Skeletal muscle tissue (tissue), 4 donors: ENCODE results near the gene ENOSF1. TPM values are rescaled to one million over a fixed set of nuclear protein-coding genes. Genes with fewer than 3 reads are reported as not detected.

Experiments used
- H3K27ac ChIP-seq: one replicate; pipeline ENCODE4 v1.7.0; 2013; ENCODE audit warnings: mild to moderate bottlenecking, low read depth, low read length, inconsistent platforms
- H3K27me3 ChIP-seq, 3 donors: one replicate each; pipeline ENCODE4 v1.7.0; 2013; ENCODE audit warnings: low read length in 3 of 3; ENCODE audit not compliant: control insufficient read depth in 3 of 3, insufficient read depth in 3 of 3
- H3K36me3 ChIP-seq, 3 donors: one replicate each; pipeline ENCODE4 v1.7.0; 2013; ENCODE audit warnings: low read length in 3 of 3; ENCODE audit not compliant: control insufficient read depth in 3 of 3, insufficient read depth in 3 of 3
- H3K4me1 ChIP-seq, 3 donors: one replicate each; pipeline ENCODE4 v1.7.0; 2013; ENCODE audit warnings: low read length in 3 of 3, mild to moderate bottlenecking in 3 of 3; ENCODE audit not compliant: control insufficient read depth in 3 of 3, insufficient read depth in 3 of 3
- H3K4me3 ChIP-seq, 3 donors: one replicate each; pipeline ENCODE4 v1.7.0; 2013; ENCODE audit warnings: low read length in 3 of 3
- H3K9ac ChIP-seq, 3 donors: one replicate each; pipeline ENCODE4 v1.7.0; 2013; ENCODE audit warnings: low read length in 3 of 3, mild to moderate bottlenecking in 3 of 3, moderate library complexity in 2 of 3, low read depth in 1 of 3
- H3K9me3 ChIP-seq, 3 donors: one replicate each; pipeline ENCODE4 v1.7.0; 2013; ENCODE audit warnings: low read length in 3 of 3; ENCODE audit not compliant: control insufficient read depth in 3 of 3
- total RNA-seq: library from RNA; depleted of rRNA; stranded (reverse); fragments of >200 nt; gene quantifications from one replicate; pipeline ENCODE4 v1.2.3, GENCODE V29; 2014
- donor health status: Osteomylitis.

The ENOSF1 gene
- total RNA-seq, 1 donor from 2014 or later: 14.1 TPM

DNA sequence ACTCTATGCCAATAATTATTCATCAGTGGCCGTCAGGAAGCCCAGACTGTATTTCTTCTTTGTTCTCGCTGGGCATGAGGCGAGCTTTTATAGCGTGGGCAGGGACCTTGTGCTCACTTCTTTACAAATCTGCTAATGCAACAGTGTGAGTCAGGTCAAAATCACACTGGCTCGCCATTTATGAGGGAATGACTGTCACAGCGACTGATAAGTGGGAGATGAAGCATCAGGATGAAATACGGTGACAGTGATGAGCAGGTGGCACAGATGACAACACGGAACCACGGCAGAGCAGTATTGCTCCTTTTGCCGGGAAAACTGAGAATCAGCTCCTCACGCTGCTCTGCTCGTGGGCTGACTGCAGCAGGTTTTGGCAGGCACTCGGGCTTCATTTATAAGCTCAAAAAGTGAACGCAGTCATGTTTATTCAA, 34.5 kb downstream of the ENOSF1 start:
- peaks cover 12 to 37% (median 28%) of the 10 kb centered on the region in 3 donors for H3K36me3 ChIP-seq
- H3K27me3 ChIP-seq: no peaks in the 10 kb centered on the region
- H3K4me3 ChIP-seq: no peak overlapping the region
- no peaks in the 10 kb centered on the region for H3K4me1 ChIP-seq
- no peaks in the 10 kb centered on the region for H3K9me3 ChIP-seq
- no peak overlapping the region for H3K9ac ChIP-seq
- no peak overlapping the region for H3K27ac ChIP-seq

DNA sequence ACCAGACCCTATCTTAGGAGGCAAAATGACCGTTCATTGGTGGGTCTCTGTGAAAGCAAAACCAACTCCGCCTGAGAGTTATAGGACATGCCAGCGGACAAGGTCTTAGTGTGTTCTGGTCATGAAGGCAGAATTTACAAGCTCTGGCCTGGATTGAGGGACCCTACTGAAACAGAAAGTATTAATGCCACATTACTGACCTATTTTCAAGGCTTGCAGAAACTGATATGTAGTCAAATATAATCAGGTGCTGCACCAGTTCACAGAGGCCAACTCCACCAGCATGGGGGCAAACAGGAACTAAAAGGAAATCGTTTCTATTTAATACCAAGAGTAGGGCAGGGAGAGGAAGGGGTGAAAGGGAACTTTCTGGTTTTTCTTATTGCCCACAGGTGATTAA, 35.3 kb downstream of the ENOSF1 start:
- Histone ChIP-seq H3K27ac (no peak overlapping the region), H3K36me3 (peaks cover 10 to 36% (median 29%) of the 10 kb centered on the region in 3 donors), H3K9me3 (no peaks in the 10 kb centered on the region), H3K4me1 (no peaks in the 10 kb centered on the region), H3K27me3 (no peaks in the 10 kb centered on the region), H3K9ac (no peak overlapping the region), H3K4me3 (no peak overlapping the region)

DNA sequence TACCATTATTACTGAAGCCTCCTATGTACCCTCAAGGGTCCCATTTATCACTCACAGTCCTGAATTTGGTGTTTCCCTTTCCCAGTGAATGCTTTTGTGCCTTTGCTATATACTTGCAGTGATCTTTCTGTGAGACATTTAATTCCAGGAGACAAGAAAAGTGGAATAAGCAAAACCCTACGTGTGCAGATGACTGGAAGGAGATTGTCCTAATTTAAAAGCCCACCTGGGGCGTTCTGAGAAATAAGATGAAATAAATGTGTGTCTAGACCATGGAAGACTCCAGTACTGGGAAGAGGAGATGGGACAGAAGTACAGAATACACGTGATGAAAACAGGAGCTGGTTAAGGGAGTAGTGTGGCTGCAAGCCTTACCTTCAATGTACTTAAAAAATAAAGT, 35.7 kb downstream of the ENOSF1 start:
- no peaks in the 10 kb centered on the region for H3K9me3 ChIP-seq
- no peak overlapping the region for H3K27ac ChIP-seq
- H3K4me1 ChIP-seq: no peaks in the 10 kb centered on the region
- peaks cover 6 to 32% (median 25%) of the 10 kb centered on the region in 3 donors for H3K36me3 ChIP-seq
- no peak overlapping the region for H3K9ac ChIP-seq
- no peak overlapping the region for H3K4me3 ChIP-seq
- no peaks in the 10 kb centered on the region for H3K27me3 ChIP-seq

DNA sequence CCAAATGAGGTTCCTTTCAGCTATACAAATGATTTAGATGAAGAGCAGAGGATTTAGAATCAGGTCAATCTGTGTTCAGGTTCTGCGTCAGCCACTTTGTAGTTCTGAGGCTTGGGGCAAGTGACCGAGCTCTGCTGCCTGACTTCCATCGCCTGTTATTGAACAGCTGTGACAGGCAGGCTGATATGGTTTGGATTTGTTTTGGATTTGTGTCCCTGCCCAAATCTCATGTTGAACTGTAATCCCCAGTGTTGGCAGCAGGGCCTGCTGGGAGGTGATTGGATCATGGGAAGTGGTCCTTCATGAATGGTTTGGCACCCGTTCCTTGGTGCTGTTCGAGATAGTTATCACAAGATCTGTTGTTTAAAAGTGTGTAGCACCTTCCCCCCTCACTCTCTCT, 36.4 kb downstream of the ENOSF1 start:
- no peak overlapping the region for H3K27ac ChIP-seq
- H3K27me3 ChIP-seq: no peaks in the 10 kb centered on the region
- H3K4me1 ChIP-seq: no peaks in the 10 kb centered on the region
- H3K4me3 ChIP-seq: no peak overlapping the region
- no peak overlapping the region for H3K9ac ChIP-seq
- peaks cover 3 to 25% (median 22%) of the 10 kb centered on the region in 3 donors for H3K36me3 ChIP-seq
- no peaks in the 10 kb centered on the region for H3K9me3 ChIP-seq

DNA sequence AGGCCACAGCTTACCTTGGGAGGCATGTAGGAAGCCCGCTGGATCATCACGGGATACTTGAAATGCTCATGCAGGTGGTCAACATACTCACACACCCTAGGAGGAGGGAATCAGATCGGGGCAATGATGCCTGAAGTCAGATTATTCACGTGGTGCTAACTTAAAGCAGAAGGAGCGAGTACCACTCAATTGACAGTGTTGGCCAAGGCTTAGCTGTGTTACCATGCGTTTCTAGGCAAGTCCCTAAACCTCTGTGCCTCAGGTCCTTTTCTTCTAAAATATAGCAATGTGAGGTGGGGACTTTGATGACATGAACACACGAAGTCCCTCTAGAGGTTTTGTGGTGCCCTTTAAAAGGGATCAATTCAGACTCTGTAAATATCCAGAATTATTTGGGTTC, 37.1 kb downstream of the ENOSF1 start:
- no peaks in the 10 kb centered on the region for H3K27me3 ChIP-seq
- peaks cover 8 to 29% (median 28%) of the 10 kb centered on the region in 3 donors for H3K36me3 ChIP-seq
- no peak overlapping the region for H3K27ac ChIP-seq
- no peaks in the 10 kb centered on the region for H3K4me1 ChIP-seq
- no peaks in the 10 kb centered on the region for H3K9me3 ChIP-seq
- H3K9ac ChIP-seq: no peak overlapping the region
- no peak overlapping the region for H3K4me3 ChIP-seq

DNA sequence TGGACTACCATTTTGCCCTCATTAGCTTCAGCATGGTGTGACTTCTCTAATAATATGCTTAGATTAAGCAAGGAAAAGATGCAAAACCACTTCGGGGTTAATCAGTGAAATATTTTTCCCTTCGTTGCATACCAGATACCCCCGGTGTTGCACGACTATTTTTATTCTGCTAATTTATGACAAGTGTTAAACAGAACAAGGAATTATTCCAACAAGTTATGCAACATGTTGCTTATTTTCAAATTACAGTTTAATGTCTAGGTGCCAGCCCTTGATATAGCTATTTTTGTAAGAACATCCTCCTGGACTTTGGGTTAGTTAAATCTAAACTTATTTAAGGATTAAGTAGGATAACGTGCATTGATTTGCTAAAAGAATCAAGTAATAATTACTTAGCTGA, 38.7 kb downstream of the ENOSF1 start:
- no peak overlapping the region for H3K27ac ChIP-seq
- peaks cover 9 to 29% (median 26%) of the 10 kb centered on the region in 3 donors for H3K36me3 ChIP-seq
- no peak overlapping the region for H3K4me3 ChIP-seq
- H3K27me3 ChIP-seq: no peaks in the 10 kb centered on the region
- H3K9me3 ChIP-seq: no peaks in the 10 kb centered on the region
- no peaks in the 10 kb centered on the region for H3K4me1 ChIP-seq
- H3K9ac ChIP-seq: no peak overlapping the region

DNA sequence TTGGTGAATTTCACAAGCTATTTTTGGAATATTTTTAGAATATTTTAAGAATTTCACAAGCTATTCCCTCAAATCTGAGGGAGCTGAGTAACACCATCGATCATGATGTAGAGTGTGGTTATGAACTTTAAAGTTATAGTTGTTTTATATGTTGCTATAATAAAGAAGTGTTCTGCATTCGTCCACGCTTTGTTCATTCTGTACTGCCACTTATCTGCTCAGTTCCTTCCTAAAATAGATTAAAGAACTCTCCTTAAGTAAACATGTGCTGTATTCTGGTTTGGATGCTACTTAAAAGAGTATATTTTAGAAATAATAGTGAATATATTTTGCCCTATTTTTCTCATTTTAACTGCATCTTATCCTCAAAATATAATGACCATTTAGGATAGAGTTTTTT, 39.1 kb downstream of the ENOSF1 start:
- no peaks in the 10 kb centered on the region for H3K9me3 ChIP-seq
- no peak overlapping the region for H3K4me3 ChIP-seq
- H3K27ac ChIP-seq: no peak overlapping the region
- H3K4me1 ChIP-seq: no peaks in the 10 kb centered on the region
- H3K36me3 ChIP-seq: peaks cover 9 to 26% (median 26%) of the 10 kb centered on the region in 3 donors
- H3K9ac ChIP-seq: no peak overlapping the region
- no peaks in the 10 kb centered on the region for H3K27me3 ChIP-seq

DNA sequence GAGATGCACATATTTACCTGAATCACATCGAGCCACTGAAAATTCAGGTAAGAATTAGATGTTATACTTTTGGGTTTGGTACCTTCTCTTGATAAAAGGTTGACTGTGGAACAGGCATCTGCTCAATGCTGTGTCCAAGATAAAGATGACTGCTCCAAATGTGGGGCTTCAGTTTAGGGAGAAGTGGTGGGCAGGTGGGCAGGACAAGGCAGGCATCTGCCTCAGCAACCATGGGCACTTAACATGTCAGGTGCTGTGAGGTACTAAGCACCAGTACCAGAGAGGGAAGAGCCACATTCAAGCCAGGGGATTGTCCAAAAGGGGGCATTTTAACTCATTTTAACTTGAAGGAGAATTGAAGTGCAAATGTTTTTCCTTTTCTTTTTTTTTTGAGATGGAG, 41.0 kb downstream of the ENOSF1 start:
- H3K36me3 ChIP-seq: peaks cover 9 to 22% (median 17%) of the 10 kb centered on the region in 3 donors
- H3K27me3 ChIP-seq: no peaks in the 10 kb centered on the region
- no peak overlapping the region for H3K4me3 ChIP-seq
- H3K9ac ChIP-seq: no peak overlapping the region
- H3K9me3 ChIP-seq: no peaks in the 10 kb centered on the region
- no peaks in the 10 kb centered on the region for H3K4me1 ChIP-seq
- no peak overlapping the region for H3K27ac ChIP-seq

DNA sequence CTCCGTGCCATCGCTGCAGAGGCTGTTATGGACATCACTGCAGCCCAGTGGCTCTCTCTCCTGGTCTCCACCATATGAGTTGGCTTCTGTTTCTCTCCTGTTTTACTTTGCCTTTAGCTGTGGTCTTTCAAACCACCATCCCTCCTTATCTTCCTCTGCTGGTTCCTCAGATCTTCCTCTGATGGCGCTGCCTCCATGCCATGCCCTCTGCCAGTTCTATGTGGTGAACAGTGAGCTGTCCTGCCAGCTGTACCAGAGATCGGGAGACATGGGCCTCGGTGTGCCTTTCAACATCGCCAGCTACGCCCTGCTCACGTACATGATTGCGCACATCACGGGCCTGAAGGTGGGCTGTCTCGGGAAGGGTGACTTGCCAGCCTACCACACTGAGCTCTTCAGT, 41.9 kb downstream of the ENOSF1 start:
- H3K4me1 ChIP-seq: no peaks in the 10 kb centered on the region
- peaks cover 9 to 22% (median 13%) of the 10 kb centered on the region in 3 donors for H3K36me3 ChIP-seq
- H3K27ac ChIP-seq: no peak overlapping the region
- H3K4me3 ChIP-seq: no peak overlapping the region
- no peaks in the 10 kb centered on the region for H3K9me3 ChIP-seq
- no peak overlapping the region for H3K9ac ChIP-seq
- H3K27me3 ChIP-seq: no peaks in the 10 kb centered on the region

DNA sequence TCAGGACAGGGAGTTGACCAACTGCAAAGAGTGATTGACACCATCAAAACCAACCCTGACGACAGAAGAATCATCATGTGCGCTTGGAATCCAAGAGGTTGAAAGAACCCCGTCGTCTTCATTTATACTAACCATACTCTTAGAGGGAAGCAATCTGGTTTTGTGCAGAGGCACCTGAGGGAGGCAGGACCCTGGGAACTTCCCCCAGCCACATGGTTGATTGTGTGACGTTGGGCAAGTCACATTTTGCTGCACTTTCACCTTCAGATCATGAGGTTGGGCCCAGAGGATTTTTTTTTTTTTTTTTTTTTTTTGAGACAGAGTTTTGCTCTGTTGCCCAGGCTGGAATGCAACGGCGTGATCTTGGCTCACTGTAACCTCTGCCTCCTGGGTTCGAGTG, 43.4 kb downstream of the ENOSF1 start:
- Histone ChIP-seq H3K36me3 (peaks cover 6 to 15% (median 7%) of the 10 kb centered on the region in 3 donors), H3K4me1 (no peaks in the 10 kb centered on the region), H3K27me3 (no peaks in the 10 kb centered on the region), H3K27ac (no peak overlapping the region), H3K4me3 (no peak overlapping the region), H3K9me3 (no peaks in the 10 kb centered on the region), H3K9ac (no peak overlapping the region)

DNA sequence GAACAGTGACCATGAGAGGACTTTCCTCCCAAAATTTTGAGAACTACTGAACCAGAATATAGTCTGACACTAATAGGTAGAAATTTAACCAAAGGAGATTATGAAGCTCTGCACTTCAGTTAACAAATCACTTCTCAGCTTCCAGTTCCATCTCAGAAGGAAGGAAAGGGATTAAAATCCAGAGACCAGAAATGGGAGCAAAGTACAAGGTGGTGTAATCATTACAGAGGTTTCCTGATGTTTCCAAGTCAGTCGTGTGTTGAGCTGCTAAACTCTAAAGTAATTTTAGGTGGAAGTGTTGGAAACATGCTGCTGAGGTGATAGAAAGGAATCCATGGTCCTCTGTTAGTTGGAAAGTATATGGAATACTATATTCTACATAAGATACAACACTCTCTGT, 44.2 kb downstream of the ENOSF1 start:
- Histone ChIP-seq H3K27me3 (no peaks in the 10 kb centered on the region), H3K4me1 (no peaks in the 10 kb centered on the region), H3K36me3 (peaks cover 6 to 15% (median 7%) of the 10 kb centered on the region in 3 donors)

More for the DNA sequence above, 44.2 kb downstream of the ENOSF1 start:
- Histone ChIP-seq H3K27ac (no peak overlapping the region), H3K9ac (no peak overlapping the region), H3K4me3 (no peak overlapping the region), H3K9me3 (no peaks in the 10 kb centered on the region)
